Gastroesophageal sphincter (tissue), 4 donors: ENCODE results near the gene HOXC6. TPM values are rescaled to one million over a fixed set of nuclear protein-coding genes. Genes with fewer than 3 reads are reported as not detected.

Source experiments
- ATAC-seq: fragments of 150-250 bp; one replicate; pipeline ENCODE4 v1.9.1; 2016; ENCODE audit warnings: mild to moderate bottlenecking, moderate library complexity
- H3K27ac ChIP-seq, 4 donors: fragments of 200-600 bp; sonication (generic) in 3 of 4; 1 replicate in 3 of 4; 2 replicates in 1 of 4; pipeline ENCODE4 v1.5.1; 2016 to 2019
- H3K27me3 ChIP-seq: fragments of 200-600 bp; sonication (generic); one replicate; pipeline ENCODE4 v1.5.1; 2019
- H3K36me3 ChIP-seq, 2 donors: fragments of 200-600 bp; sonication (generic); one replicate each; pipeline ENCODE4 v1.5.1; 2019; ENCODE audit warnings: control low read depth in 1 of 2
- H3K4me1 ChIP-seq, 3 donors: fragments of 200-600 bp; sonication (generic); 1 replicate in 2 of 3; 2 replicates in 1 of 3; pipeline ENCODE4 v1.5.1; 2016 to 2019; ENCODE audit warnings: control low read depth in 2 of 3
- H3K4me3 ChIP-seq, 2 donors: fragments of 200-600 bp; sonication (generic); one replicate each; pipeline ENCODE4 v1.5.1; 2019; ENCODE audit warnings: mild to moderate bottlenecking in 1 of 2, moderate library complexity in 1 of 2
- H3K9me3 ChIP-seq, 3 donors: fragments of 200-600 bp; sonication (generic); one replicate each; pipeline ENCODE4 v1.5.1; 2017 to 2019; ENCODE audit warnings: control low read depth in 2 of 3
- EP300 ChIP-seq: sonication (generic); formaldehyde crosslinking; IDR thresholded peaks from one replicate; pipeline ENCODE4 v1.6.1; 2017; ENCODE audit warnings: antibody characterized with exemption, mild to moderate bottlenecking
- POLR2A ChIP-seq, 2 donors: fragments of 450-650 bp; IDR thresholded peaks; one replicate each; pipeline ENCODE4 v1.6.1; 2017; ENCODE audit warnings: antibody characterized with exemption in 2 of 2, mild to moderate bottlenecking in 2 of 2, moderate library complexity in 1 of 2
- POLR2AphosphoS5 ChIP-seq: sonication (generic); formaldehyde crosslinking; IDR thresholded peaks from one replicate; pipeline ENCODE4 v1.6.1; 2017; ENCODE audit warnings: antibody characterized with exemption
- WGBS, 2 donors: methylation state at CpG; one replicate each; pipeline ENCODE4 v1.1.5; 2018; ENCODE audit warnings: low coverage in 1 of 2; 5-methylcytosine and 5-hydroxymethylcytosine counted together
- total RNA-seq, 4 donors: library from RNA; depleted of rRNA; stranded (reverse); fragments of >200 nt; gene quantifications; one replicate each; pipeline ENCODE4 v1.1.0, GENCODE V29; 2016
- TF ChIP-seq, protein P1 (sequence below), 4 experiments: fragments of 200-600 bp in 2 of 4; fragments of 450-650 bp in 2 of 4; sonication (generic) in 1 of 4; IDR thresholded peaks; one replicate each; pipeline ENCODE4 v1.5.1; 2017 to 2019; ENCODE audit warnings: antibody characterized with exemption in 4 of 4, mild to moderate bottlenecking in 2 of 4, moderate library complexity in 2 of 4

The HOXC6 gene
- total RNA-seq, 4 donors from 2014 or later: 0.50 TPM; not detected in 3

DNA sequence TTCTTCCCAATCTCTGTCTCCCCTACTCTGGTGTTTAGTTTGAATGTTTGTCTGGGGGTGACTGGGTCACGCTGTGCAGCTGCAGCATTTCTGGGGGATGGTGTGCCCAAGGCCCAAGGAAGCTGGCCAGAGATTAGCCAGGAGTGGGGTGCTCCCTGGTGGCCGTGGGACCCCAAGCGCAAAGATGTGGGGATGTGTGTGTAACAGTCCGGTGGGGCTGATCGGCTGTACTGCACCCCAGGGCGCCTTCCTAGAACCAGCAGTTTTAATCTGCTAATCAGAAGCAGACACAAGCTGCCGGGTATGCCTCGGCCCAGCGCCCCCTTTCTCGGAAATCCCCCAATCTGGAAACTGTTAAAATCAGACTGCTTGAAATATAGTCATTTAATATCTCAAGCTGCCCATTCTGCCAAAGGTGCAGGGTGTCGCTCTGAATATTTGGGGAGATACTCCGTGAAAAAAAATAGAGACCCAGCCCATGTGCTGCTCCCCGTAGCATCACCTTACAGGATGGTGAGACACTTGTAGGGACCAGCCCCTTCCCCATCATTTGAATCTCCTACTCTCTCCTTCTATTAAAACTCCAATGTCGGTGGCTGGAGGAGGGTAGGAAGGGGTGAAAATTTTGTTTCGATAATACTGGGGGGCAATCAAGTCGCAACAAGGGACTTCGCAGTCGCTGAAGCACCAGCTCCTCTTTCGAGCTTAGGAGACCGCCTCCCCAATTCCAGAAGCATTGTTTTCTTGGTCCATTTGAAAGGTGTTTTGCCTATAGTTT lies 24.0 kb upstream of the HOXC6 start:
- TF ChIP-seq POLR2AphosphoS5: no peak
- TF ChIP-seq EP300: no peak
- TF ChIP-seq, protein P1, sequence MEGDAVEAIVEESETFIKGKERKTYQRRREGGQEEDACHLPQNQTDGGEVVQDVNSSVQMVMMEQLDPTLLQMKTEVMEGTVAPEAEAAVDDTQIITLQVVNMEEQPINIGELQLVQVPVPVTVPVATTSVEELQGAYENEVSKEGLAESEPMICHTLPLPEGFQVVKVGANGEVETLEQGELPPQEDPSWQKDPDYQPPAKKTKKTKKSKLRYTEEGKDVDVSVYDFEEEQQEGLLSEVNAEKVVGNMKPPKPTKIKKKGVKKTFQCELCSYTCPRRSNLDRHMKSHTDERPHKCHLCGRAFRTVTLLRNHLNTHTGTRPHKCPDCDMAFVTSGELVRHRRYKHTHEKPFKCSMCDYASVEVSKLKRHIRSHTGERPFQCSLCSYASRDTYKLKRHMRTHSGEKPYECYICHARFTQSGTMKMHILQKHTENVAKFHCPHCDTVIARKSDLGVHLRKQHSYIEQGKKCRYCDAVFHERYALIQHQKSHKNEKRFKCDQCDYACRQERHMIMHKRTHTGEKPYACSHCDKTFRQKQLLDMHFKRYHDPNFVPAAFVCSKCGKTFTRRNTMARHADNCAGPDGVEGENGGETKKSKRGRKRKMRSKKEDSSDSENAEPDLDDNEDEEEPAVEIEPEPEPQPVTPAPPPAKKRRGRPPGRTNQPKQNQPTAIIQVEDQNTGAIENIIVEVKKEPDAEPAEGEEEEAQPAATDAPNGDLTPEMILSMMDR (IDR thresholded peaks at IDR 0.05): no peak
- no peak for TF ChIP-seq POLR2A (IDR thresholded peaks at IDR 0.05)
- no peak for ATAC-seq
- Histone ChIP-seq H3K9me3 (no peaks in the 10 kb centered on the region), H3K36me3 (no peaks in the 10 kb centered on the region), H3K27me3 (peaks cover 99% of the 10 kb centered on the region), H3K4me3 (no peak overlapping the region), H3K27ac (no peak overlapping the region), H3K4me1 (peaks cover 0 to 31% (median 18%) of the 10 kb centered on the region in 3 donors)
- WGBS, 2 donors: 22 to 30% methylated on average over 11 to 16 of the region's 20 CpGs

DNA sequence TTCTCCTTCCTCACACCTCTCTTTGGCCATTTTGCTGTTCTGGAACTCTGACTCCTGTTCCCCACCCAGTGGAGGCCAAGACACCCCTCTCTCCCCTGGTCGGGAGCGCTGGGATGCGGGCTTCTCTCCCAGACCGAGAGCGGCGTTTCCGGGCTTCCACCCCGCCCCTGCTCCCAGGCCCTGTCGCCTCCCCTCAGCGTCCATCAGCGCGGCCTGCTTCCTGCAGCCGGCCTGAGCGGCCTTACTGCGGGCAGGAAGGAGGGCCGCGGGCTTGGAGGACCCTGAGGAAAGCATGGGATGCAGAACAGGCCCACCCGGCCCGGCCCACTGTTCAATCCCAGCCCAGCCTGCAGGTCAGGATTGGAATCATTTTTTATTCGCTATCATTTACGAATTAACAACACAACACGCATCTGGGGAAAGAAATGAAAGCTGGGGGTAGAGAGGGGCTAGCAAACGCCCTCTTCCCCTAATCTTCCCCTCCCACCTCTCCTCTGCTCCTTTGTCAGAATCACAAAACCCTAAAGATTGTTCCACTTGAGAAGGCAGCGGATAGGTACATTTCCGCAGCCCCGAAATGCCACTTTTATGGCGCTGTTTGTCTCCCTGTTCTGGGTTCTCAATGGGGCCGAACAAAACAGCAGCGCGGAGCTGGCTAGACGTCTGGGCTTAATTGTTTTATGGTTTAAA lies 23.3 kb upstream of the HOXC6 start:
- H3K4me3 ChIP-seq: no peak overlapping the region
- WGBS, 2 donors: 29 to 33% methylated on average over 6 to 14 of the region's 31 CpGs
- peaks cover 99% of the 10 kb centered on the region for H3K27me3 ChIP-seq
- H3K36me3 ChIP-seq: no peaks in the 10 kb centered on the region
- no peak overlapping the region for H3K27ac ChIP-seq
- TF ChIP-seq, protein P1 (IDR thresholded peaks at IDR 0.05): no peak
- no peak for TF ChIP-seq POLR2AphosphoS5
- no peak for TF ChIP-seq POLR2A (IDR thresholded peaks at IDR 0.05)
- TF ChIP-seq EP300: no peak
- ATAC-seq: no peak
- H3K9me3 ChIP-seq: no peaks in the 10 kb centered on the region
- peaks cover 0 to 31% (median 18%) of the 10 kb centered on the region in 3 donors for H3K4me1 ChIP-seq

DNA sequence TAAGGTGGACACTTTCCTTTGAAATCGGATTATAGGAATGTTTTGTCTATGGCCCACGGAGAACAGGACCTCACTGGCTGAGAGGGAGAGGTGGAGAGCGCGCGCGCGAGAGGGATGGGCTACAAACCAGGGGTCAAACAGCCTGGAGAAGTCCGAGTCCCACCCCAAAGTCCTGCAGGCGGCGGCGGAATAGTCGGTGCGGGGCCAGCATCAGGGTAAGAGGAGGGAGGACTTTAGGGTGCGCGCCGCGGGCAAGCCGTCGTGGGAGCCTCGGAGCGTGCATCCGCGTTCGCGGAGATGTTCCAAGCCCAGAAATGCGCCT lies 22.7 kb upstream of the HOXC6 start:
- Histone ChIP-seq H3K4me1 (peaks cover 0 to 26% (median 13%) of the 10 kb centered on the region in 3 donors), H3K36me3 (no peaks in the 10 kb centered on the region), H3K27me3 (peaks cover 99% of the 10 kb centered on the region), H3K9me3 (no peaks in the 10 kb centered on the region), H3K27ac (no peak overlapping the region), H3K4me3 (no peak overlapping the region)
- WGBS, 2 donors: 6 to 10% methylated on average over 2 to 11 of the region's 26 CpGs
- TF ChIP-seq POLR2AphosphoS5 (no peak), POLR2A (IDR thresholded peaks at IDR 0.05) (no peak), EP300 (no peak)
- TF ChIP-seq, protein P1 (IDR thresholded peaks at IDR 0.05): no peak
- ATAC-seq: no peak

DNA sequence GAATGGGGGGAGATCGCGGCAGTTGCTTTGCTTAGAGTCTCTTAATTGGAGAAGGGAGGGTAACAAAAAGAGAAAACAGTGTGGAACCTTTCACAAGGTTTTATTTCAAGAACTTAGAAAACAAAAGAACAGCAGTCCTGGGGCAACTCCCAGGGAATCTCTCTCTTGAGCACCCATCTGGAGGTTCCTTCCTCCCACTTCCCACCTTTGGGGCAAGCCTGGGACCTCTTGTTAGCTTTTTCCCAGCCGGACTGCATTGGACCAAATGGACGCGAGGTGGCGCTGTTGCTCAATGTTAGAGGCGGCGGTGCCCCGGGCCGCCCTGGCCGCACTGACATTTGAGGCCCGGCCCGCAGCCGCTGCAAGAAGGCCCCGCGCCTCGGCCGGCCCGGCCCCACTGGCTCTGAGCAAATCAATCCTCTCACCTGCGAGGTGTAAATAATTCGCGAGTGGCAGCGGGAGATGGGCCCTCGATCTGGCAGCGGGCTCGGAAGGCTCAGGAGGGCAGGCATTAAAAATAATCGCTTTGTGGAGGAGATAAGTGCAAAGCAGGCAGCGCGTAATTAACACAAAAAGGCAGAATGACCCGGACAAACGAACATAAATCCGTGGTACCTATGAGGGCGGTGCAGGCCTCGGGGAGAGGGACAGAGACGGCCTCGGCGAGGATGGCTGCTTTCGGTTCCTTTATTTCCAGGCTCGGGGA lies 22.2 kb upstream of the HOXC6 start:
- 18% methylated on average over 11 to 36 of the region's 39 CpGs for WGBS, 2 donors
- ATAC-seq: peak; percentile 83
- H3K4me1 ChIP-seq: peaks cover 0 to 23% (median 11%) of the 10 kb centered on the region in 3 donors
- H3K27me3 ChIP-seq: peaks cover 99% of the 10 kb centered on the region
- TF ChIP-seq POLR2A (IDR thresholded peaks at IDR 0.05) (no peak), EP300 (no peak), POLR2AphosphoS5 (no peak)
- TF ChIP-seq, protein P1 (IDR thresholded peaks at IDR 0.05): peak in 3 of 4 experiments; percentile 90 to 97 (median 95)
- H3K36me3 ChIP-seq: no peaks in the 10 kb centered on the region
- H3K4me3 ChIP-seq: peak overlapping the region in 1 of 2 donors; percentile 26
- H3K9me3 ChIP-seq: no peaks in the 10 kb centered on the region
- no peak overlapping the region for H3K27ac ChIP-seq
